H54 (cell line): Measurements from ENCODE around the gene RHBDD3.
A peak's percentile ranks its signal among the peaks of the same experiment; 100 is the strongest.

ENCODE experiments used
- DNase-seq: peaks from one replicate; pipeline ENCODE4 v3.0.0; 2011; ENCODE audit warnings: low spot score, mixed read lengths; ENCODE audit not compliant: insufficient read length
- FAIRE-seq: peaks from 3 replicates; lab custom pipeline; 2011; peaks lifted over from hg19 to GRCh38; lab: Jason Lieb, UNC
- POLR2A ChIP-seq: IDR thresholded peaks from 2 replicates; pipeline ENCODE4 v1.6.1; 2011; ENCODE audit warnings: low read depth, mild to moderate bottlenecking, low read length

Gene RHBDD3

GRCh38 chr22:29309332-29310064, 41.7 kb upstream of the RHBDD3 start:
- DNase-seq (no peak), FAIRE-seq (no peak)
- no peak for TF ChIP-seq POLR2A

- FAIRE-seq (no peak), DNase-seq (peak; percentile 82)
- no peak for TF ChIP-seq POLR2A
These were observed 41.0 kb upstream of the RHBDD3 start for GRCh38 chr22:29308791-29309262.

- DNase-seq, result no peak
- FAIRE-seq, result no peak
- TF ChIP-seq POLR2A, result no peak
These were observed 40.5 kb upstream of the RHBDD3 start for GRCh38 chr22:29308148-29308790.

- FAIRE-seq (no peak), DNase-seq (no peak)
- TF ChIP-seq POLR2A, result no peak
These were observed 39.9 kb upstream of the RHBDD3 start for GRCh38 chr22:29307596-29308147.

- no peak for FAIRE-seq
- DNase-seq, result peak; percentile 62
- TF ChIP-seq POLR2A, result peak; percentile 68
These were observed 39.2 kb upstream of the RHBDD3 start for GRCh38 chr22:29306835-29307595.

- no peak; the same call in 1 of the 2 replicates for TF ChIP-seq POLR2A
- FAIRE-seq, result no peak
- peak; percentile 83 for DNase-seq
These were observed 38.5 kb upstream of the RHBDD3 start, which contains the start of gene GAS2L1 for GRCh38 chr22:29306175-29306834. GAS2L1 (plus strand) TSS chr22:29306650; CDS start chr22:29308106, 1,456 bp downstream.

- TF ChIP-seq POLR2A, result no peak
- DNase-seq (no peak), FAIRE-seq (no peak)
These were observed 38.0 kb upstream of the RHBDD3 start for GRCh38 chr22:29305836-29306174.

GRCh38 chr22:29302681-29303465, 35.1 kb upstream of the RHBDD3 start:
- FAIRE-seq, result no peak
- DNase-seq, result no peak
- no peak for TF ChIP-seq POLR2A

GRCh38 chr22:29302402-29302680, 34.6 kb upstream of the RHBDD3 start:
- TF ChIP-seq POLR2A, result no peak
- FAIRE-seq (no peak), DNase-seq (no peak)

GRCh38 chr22:29301716-29302401, 34.1 kb upstream of the RHBDD3 start:
- DNase-seq (no peak), FAIRE-seq (no peak)
- no peak for TF ChIP-seq POLR2A

GRCh38 chr22:29300807-29301601, 33.2 kb upstream of the RHBDD3 start:
- TF ChIP-seq POLR2A, result no peak
- FAIRE-seq, result no peak
- no peak for DNase-seq

GRCh38 chr22:29300467-29300806, 32.7 kb upstream of the RHBDD3 start:
- no peak for TF ChIP-seq POLR2A
- DNase-seq, result no peak
- FAIRE-seq, result no peak
